ENCODE measurements around the gene ECHS1.
"Not testable (repeated sequence)": the region's sequence is repeated elsewhere in the genome, so short reads cannot be mapped to it uniquely, and the experiment has no call there.

Gene ECHS1

GRCh38 chr10:133373174-133374090, at the start of gene ECHS1:
TSS of gene ECHS1 (minus strand) at chr10:133373354. CDS start at chr10:133373333, 21 bp downstream.
- peak; percentile 76 for DNase-seq (ENCODE audit: low read depth)

GRCh38 chr10:133422223-133422806, 49.2 kb upstream of the ECHS1 start:
- DNase-seq (ENCODE audit: low read depth), result no peak

- no peak for DNase-seq (ENCODE audit: low read depth)
Observed at GRCh38 chr10:133421336-133422222, 48.4 kb upstream of the ECHS1 start.

GRCh38 chr10:133420579-133420978, 47.4 kb upstream of the ECHS1 start:
- no peak for DNase-seq (ENCODE audit: low read depth)

- no peak for DNase-seq (ENCODE audit: low read depth)
Observed at GRCh38 chr10:133420028-133420427, 46.9 kb upstream of the ECHS1 start.

GRCh38 chr10:133419211-133419950, 46.2 kb upstream of the ECHS1 start:
- DNase-seq (ENCODE audit: low read depth), result no peak

GRCh38 chr10:133418289-133418993, 45.3 kb upstream of the ECHS1 start:
- no peak for DNase-seq (ENCODE audit: low read depth)

GRCh38 chr10:133415752-133416151, 42.6 kb upstream of the ECHS1 start:
- DNase-seq (ENCODE audit: low read depth), result no peak

- not testable (repeated sequence) for DNase-seq (ENCODE audit: low read depth)
Observed at GRCh38 chr10:133414401-133414800, 41.2 kb upstream of the ECHS1 start.

GRCh38 chr10:133412381-133412711, 39.2 kb upstream of the ECHS1 start:
- DNase-seq (ENCODE audit: low read depth), result no peak

- no peak for DNase-seq (ENCODE audit: low read depth)
Observed at GRCh38 chr10:133411523-133412380, 38.6 kb upstream of the ECHS1 start.

- no peak for DNase-seq (ENCODE audit: low read depth)
Observed at GRCh38 chr10:133405844-133406527, 32.8 kb upstream of the ECHS1 start.

- DNase-seq (ENCODE audit: low read depth), result no peak
Observed at GRCh38 chr10:133405272-133405671, 32.1 kb upstream of the ECHS1 start.

- no peak for DNase-seq (ENCODE audit: low read depth)
Observed at GRCh38 chr10:133403784-133404183, 30.6 kb upstream of the ECHS1 start.

GRCh38 chr10:133403359-133403758, 30.2 kb upstream of the ECHS1 start:
- DNase-seq (ENCODE audit: low read depth), result no peak

- DNase-seq (ENCODE audit: low read depth), result no peak
Observed at GRCh38 chr10:133401981-133402725, 29.0 kb upstream of the ECHS1 start.

- no peak for DNase-seq (ENCODE audit: low read depth)
Observed at GRCh38 chr10:133401500-133401899, 28.3 kb upstream of the ECHS1 start.

GRCh38 chr10:133400624-133401424, 27.7 kb upstream of the ECHS1 start:
- no peak for DNase-seq (ENCODE audit: low read depth)
